NCI-H2081 (cell line): ENCODE results near the gene TMEM205.
"Not testable (repeated sequence)": the region's sequence is repeated elsewhere in the genome, so short reads cannot be mapped to it uniquely, and the experiment has no call there.

Experiments used
- DNase-seq, 2 experiments: peaks; one replicate each; lab custom pipeline; 2025; lab: John Stamatoyannopoulos, UW

The TMEM205 gene

DNA sequence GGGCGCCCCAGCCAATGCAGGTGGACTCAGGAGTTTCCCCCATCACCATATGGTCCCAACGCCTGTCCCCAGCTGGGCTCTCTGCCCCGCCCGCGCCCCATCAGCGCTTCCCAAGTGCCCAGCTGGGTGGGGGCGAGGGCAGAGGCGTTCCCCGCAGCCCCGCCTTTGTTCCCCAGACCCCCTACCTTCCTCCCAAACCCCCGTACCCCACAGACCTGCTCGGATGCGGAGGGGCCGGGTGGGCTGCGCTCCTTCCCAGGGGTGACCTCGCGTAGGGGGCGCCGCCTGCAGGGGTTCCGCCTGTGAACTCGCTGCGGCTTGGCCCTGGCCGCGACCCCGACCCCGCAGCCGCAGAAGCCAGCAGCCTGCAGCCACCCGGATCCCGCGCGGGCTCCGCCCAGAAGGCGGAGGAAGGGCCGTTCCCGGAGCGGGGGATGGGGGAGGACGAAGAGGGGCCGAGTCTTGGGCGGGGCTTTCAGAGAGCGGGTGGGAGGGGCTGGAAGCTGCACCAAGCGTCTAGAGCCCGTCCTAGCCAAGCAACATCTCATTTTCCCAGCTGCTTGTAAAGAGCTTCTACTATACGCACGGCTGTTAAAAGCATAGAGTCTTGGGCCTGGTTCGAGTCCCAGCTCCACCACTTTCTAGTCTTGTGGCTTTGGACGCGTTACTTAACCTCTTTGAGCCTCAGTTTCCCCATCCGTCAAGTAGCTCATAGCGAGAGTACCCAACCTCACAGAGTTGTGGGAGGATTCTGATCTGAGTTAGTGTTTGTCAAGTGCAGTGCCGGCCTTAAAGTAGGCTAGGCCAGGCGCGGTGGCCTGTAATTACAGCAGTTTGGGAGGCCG is 6.6 kb downstream of the TMEM205 start, which contains the start of gene RAB3D:
RAB3D (minus strand) TSS at position 404 of the 845 bp plus-strand sequence. CDS start 2,258 bp downstream, outside the sequence.
- DNase-seq: peak; percentile 80 to 81

DNA sequence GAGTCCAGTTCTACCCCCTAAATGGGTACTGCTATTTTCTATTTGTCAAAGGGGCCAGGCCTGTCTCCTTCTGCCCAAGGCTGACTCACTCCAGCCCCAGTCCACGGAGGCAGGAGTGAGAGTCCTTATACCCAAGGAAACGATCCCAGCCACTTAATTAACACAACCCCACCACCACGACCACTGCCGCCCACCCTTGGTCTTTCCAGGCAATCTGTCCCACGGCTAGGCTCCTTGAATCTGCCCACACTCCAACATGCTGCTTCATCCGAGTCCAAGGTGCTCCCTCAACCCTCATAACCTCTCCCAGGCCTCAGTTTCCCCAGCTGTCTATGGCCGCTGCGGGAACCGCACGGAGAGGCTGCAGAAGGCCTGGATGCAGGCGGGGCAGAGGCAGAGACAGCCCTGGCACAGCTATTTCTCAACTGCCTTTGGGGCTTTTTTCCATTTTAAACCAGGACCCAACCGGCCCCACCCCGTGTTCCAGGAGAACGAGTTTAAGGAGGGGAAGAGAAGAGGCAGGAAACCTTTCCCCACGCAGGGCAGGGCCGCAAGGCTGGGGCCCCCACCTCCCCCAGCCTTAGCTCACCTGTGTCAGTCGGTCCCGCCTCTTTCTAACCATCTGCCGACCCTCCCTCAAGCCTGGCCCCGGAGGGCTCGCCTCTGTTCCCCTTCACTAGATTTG is 7.4 kb downstream of the TMEM205 start:
- no peak for DNase-seq

DNA sequence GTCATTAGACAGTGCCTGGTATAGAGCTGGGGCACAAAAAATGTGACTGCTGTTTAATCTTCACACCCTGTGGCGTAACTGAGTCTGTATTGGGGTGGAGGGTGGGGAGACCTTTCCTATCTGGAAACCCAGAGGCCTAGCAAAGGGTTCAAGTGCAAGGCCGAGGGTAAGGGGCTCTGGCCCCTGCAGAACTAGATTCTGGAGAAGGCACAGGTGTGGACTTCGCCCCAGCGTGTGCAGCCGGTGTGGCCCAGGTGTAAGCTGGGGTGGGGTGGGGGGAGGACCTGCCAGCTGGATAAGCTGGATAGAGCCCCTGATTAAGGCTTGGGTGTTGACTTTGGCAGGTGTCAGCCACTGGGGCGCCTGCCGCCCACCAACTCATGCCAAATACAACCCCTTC is 7.9 kb downstream of the TMEM205 start:
- DNase-seq: peak in 1 of 2 experiments; percentile 4

DNA sequence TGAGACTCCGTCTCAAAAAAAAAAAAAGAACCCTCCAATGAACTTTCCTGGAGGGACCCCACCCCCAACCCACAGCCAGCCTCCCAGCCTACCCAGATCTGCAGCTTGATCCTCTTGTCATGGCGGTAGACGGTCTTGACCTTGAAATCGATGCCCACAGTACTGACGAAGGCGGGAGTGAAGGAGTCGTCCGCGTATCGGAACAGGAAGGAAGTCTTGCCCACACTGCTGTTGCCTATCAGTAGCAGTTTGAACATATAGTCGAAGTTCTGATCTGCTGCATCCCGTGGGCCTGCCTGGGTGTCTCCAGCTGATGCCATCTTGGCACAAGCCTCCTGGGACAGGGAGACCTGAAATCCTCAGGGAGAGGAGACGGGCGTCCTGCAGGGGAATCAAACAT is 9.0 kb downstream of the TMEM205 start:
- DNase-seq: no peak

DNA sequence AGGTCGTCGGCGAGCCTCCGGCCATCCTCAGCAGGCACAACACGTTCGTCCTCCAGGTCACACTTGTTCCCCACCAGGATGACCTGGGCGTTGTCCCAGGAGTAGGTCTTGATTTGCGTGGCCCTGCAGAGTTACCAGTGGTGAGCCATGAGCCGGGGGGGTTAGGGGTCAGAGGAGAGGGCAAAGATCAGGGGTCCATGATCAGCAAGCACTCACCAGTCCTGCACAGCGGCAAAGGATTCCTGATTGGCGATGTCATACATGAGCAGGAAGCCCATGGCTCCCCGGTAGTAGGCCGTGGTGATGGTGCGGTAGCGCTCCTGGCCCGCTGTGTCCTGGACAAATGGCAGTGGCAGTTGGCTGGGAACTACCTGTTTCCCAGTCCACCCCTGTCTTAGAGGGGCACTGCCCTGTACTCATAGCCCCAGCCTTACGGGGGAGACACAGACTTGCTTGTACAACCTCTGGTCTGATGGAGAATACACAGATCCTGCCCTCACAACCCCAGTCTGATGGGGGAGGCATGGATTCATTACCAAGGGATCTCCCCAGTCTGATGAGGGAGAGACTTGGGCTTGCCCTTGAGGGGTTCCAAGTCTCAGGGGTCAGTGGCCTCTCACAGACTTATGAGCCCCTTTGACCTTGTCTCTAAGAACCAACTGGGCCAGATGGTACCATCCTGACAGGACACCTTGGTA is 10.5 kb downstream of the TMEM205 start:
- DNase-seq: no peak

DNA sequence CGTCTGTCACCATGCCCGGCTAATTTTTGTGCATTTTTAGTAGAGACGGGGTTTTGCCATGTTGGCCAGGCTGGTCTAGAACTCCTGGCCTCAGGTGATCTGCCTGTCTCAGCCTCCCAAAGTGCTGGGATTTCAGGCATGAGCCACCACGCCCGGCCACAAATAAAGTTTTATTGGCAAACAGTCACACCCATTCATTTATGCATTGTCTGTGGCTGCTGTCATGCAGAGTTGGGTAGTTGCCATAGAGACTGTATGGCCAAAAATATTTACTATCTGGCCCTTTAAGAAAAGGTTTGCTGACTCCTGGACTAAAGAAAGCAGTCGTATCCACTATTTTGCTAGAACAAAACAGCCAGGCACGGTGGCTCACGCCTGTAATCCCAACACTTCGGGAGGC is 12.2 kb downstream of the TMEM205 start:
- peak in 1 of 2 experiments; percentile 12 for DNase-seq

DNA sequence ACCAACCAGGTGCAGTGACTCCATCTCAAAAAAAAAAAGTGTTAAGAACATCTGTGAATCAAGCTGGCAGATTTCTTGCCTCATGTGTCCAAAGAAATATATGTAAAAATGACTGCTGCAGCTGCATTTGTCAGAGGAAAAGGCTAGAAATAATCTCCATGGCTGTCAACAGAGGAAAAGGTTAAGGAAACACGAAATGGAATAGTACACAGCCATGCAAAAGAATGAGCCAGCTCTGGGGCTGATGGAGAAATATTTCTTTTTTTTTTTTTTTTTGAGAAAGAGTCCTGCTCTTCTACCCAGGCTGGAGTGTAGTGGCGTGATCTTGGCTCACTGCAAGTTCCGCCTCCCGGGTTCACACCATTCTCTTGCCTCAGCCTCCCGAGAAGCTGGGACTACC is 13.2 kb downstream of the TMEM205 start:
- DNase-seq: no peak

DNA sequence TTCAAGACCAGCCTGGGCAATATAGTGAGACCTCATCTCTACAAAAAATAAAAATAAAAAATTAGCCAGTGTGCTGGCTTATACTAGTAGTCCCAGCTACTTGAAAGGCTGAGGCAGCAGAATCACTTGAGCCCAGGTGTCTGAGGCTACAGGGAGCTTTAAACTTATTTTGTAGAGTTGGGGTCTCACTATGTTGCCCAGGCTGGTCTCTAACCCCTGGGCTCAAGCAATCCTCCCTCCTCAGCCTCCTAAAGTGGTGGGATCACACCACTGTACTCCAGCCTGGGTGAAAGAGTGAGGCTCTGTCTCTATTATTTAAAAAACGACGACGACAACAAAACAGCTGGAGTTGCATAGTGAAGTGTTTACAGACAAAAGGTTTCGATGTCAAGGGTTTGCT is 14.6 kb downstream of the TMEM205 start:
- DNase-seq: no peak

DNA sequence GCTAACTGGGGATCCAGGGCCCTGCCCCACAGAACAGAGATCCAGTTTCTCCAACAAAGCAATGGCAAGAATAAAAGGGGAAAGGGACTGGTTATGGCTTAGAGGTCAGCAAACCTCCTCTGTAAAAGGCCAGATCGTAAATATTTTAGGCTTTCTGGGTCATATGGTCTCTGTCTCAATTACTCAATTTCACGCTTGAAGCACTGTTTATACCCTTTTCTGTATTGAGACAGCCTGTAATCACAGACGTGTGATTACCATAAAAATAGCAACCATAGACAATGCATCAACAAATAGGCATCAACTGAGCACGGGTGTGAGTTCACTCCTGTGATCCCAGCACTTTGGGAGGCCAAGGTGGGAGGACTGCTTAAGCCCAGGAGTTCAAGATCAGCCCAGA is 15.9 kb downstream of the TMEM205 start:
- no peak for DNase-seq

DNA sequence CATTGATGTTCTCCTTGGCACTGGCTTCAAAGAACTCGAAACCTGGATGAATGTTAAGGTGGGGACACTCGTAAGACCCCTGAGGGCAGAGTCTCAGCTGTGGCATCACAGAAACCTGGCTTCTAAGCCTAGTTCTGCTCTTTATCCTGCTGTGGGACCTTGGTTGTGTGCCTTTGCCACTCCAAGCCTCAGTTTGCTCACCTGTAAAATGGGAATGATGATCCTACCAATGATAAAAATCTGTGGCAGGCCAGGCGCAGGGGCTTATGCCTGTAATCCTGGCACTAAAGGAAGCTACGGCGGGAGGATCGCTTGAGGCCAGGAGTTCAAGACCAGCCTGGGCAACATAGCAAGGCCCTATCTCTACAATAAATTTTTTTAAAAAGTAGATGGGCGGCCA is 20.5 kb downstream of the TMEM205 start:
- no peak for DNase-seq

DNA sequence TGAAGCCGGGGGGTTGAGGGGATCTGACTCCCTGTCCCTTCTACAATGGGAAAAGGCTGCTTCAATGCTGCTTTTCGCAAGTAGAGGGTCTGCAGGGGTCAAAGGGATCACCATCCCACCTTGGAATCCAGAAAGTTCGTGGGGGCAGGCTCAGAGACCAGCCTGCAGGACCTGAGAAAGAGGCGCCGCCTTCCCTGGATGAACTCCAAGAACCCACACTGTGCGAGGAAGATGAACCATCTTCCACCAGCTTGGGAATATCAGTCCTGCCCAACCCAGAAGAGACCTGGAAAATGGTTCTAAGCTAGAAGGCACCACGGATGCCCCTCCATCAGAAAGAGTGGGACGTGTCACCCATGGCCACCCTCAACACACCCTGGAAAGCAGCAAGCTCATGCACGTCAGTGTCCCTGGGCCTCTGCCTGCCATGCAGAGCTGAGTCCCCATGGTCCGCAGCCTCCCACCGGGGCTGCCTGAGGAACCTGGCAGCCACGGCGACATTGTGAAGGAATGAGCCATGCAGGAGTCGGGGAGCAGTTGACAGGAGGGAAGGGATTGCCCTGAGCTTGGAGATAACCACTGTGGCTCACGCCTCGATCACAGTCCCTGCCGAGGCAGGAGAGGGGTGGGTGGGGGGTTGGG is 21.2 kb downstream of the TMEM205 start:
- no peak for DNase-seq

DNA sequence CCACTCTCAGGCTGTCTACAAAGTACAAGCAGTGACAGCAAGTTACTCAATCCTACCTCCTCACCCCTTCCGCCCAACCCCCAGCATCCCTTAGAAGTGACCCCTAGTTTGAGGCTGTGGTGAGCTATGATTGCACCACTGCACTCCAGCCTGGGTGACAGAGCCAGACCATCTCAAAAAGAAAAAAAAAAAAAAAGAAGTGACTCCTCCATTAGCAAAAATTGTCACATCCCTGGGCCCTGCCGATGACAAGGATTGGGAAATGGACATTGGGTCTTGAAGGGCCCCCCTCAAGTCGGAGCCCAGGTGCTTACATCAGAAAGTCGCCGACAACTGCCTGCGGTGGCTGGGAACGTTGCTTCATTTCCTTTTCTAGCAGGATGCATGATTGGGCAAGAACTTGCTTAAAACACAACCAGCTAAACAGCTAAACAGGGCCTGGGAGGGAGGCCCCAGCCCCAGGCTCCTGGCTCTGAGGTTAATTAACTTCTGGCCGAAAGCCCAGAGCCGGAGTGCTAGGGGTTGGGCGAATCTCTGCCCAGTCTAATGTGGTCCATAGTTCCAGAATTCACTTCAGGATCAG is 21.9 kb downstream of the TMEM205 start:
- peak; percentile 47 to 85 for DNase-seq

DNA sequence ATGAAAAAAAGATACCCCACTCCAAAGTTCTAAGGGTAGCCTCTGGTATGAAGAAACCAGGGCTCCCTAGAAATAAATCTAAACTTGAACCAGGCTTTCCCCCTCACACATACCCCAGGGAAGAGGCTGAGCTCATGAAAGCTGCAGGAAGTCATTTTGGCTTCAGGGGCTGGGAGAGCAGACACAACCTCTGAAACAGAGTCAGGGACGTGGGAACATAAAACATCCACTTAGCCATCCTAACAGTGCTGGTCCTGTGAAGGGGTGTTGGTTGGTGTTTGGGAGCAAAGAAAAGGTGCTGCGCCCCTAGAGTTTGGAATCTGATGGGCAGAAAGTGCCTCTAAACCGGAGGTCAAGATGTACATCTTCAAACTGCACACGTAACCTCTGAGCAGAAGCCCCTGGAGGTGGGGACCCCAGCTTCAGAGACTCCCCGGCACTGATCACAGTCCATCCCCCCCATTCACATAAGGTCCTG is 22.4 kb downstream of the TMEM205 start:
- no peak for DNase-seq

DNA sequence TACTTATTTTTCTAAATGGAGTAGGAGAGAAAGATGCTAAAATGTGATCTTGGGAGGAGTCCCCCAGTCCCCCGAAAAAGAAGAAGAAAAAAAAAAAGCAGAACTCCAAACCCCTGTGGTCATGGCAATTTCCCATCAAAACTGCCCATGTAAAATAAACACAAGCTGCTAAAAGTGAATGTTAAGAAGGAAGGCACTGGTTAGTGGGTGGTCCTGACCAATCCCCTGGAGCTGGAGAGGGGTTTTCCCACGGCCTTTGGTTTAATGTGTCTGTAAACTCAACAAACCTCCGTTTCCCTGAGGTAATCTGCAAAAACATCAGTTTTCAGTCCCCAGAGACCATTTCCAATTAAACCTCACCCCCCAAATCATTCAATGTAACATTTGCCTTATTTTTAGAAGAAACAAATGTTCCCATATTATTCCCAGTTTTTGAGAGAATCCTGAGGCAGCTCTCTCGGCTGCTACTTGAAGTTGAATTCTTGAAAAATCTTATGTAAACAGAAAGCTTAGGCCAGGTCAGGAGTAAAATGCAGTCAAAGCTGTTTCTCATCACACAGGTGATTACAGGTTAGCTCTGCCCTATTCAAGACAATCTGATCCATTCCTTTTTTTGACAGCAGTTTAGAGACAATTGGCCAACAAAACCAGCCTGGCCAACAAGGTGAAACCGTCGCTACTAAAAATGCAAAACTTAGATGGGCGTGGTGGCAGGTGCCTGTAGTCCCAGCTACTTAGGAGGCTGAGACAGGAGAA is 23.6 kb downstream of the TMEM205 start:
- DNase-seq: no peak

DNA sequence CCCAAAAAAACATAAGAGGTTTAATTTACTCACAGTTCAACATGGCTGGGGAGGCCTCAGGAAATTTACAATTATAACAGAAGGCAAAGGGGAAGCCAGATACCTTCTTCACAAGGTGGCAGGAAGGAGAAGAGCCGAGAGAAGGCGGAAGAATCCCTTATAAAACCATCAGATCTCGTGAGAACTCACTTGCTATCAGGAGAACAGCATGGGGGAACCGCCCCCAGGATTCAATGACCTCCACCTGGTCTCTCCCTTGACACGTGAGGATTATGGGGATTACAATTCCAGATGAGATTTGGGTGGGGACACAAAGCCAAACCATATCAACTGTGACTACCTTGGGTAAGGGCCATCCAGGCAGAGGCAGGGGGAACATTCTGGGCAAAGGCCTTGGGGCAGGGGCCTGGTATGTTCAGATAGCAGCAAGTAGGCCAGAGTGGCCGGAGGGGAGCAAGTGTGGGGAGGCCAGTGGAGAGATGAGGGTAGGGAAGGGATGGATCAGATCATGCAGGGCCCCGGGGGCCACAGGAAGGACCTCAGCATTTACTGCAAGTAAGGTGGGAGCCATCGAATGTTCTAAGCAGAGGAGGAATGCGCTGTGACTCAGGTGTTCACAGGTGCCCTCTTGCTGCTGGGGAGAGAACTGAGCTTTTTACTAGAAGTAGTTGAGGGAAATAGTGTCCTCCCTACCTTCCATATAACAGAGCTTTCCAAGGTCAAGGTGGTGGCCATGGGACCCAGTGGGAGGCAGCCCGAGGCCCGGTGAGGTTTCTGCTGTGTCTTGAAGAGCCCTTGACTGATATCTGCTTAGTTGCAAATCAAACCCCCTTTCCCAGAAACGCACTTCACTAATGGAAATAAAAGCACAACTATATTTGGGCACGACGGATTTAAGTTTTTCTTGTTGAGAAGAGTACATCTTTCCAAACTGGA is 24.6 kb downstream of the TMEM205 start:
- no peak for DNase-seq

DNA sequence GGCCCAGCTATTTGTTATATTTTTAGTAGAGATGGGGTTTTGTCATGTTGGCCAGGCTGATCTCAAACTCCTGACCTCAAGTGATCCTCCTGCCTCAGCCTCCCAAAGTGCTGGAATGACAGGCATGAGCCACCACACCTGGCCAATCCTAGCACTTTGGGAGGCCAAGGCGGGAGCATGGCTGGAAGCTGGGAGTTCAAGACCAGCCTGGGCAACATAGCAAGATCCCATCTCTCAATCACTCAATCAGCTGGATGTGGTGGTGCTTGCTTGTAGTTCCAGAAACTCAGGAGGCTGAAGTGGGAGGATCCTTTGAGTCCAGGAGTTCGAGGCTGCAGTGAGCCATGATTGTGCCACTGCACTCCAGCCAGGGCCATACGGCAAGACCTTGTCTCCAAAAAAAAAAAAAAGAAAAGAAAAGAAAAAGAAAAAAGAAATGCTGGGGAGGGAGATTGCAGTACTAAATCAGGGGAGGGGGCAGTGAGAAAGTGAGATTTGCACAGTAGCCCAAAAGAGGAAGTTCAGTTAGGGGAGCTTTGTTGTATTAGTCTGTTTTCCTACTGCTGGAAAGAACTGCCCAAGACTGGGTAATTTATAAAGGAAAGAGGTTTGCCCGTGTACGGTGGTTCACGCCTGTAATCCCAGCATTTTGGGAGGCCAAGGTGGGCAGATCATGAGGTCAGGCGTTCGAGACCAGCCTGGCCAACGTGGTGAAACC is 25.6 kb downstream of the TMEM205 start:
- not testable (repeated sequence) for DNase-seq

DNA sequence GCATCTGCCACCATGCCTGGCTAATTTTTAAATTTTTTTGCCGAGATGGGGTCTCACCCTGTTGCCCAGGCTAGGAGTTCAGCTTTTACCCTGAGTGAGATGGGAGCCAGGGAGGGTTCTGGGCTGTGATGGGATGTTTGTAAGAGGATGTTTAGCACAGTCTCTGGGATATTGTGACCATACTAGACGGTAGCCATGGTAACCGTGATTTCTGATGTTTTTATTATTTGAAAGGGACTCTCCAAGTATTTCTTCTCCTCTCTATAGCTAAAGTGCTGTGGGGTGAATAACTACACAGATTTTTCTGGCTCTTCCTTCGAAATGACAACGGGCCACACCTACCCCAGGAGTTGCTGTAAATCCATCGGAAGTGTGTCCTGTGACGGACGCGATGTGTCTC is 39.7 kb downstream of the TMEM205 start:
- no peak for DNase-seq

DNA sequence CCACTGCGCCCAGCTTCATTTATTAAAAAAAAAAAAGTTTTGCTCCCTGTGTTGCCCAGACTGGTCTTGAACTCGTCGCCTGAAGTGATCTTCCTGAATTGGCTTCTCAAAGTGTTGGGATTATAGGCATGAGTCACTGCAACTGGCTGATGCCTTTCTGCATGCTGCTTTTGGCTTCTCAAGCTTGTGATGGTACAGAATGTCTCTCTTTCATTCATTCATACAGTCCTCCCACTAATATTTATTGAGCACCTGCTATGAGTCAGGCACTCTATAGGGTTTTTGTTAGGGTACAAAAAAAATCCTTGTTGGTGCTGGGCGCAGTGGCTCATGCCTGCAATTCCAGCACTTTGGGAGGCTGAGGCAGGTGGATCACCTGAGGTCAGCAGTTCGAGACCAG is 41.1 kb downstream of the TMEM205 start:
- DNase-seq: no peak

DNA sequence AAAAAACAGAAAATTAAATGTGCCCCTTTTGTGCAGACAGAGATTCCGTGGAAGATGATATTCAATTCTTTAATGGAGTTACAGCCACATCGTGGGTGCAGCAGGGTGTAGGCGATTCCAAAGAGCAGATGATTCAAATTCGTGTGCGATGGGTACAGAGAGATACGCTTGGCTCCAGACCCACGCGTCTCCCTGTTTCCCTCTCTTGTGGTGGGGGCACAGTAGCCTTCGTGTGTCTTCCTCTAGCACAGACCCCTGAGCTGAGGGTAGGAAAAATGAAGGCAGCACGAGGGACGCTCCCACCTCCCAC is 45.3 kb downstream of the TMEM205 start:
- no peak for DNase-seq
